H1 (cell line): Measurements from ENCODE around the gene SV2A. TPM values are rescaled to one million over a fixed set of nuclear protein-coding genes. Genes with fewer than 3 reads are reported as not detected.

Experiments used
- CTCF ChIA-PET: fragments of 300-600 bp; sonication (Branson Sonifier 250); formaldehyde crosslinking; loops from one replicate; lab custom pipeline; 2021; ENCODE audit not compliant: partially characterized antibody; lab: Charles Lee
- POLR2A ChIA-PET: fragments of 300-600 bp; sonication (Branson Sonifier 250); formaldehyde crosslinking; loops from one replicate; lab custom pipeline; 2021; ENCODE audit warnings: inconsistent platforms; ENCODE audit not compliant: partially characterized antibody; lab: Charles Lee
- DNase-seq, 2 experiments: peaks; one replicate each; pipeline versions ENCODE4 v3.0.0 to v3.0.0-alpha.2; 2010 to 2022; ENCODE audit warnings: low spot score in 2 of 2, low read depth in 1 of 2, mixed read lengths in 1 of 2
- FAIRE-seq: peaks from 2 replicates; lab custom pipeline; 2011; peaks lifted over from hg19 to GRCh38; lab: Jason Lieb, UNC
- H2AFZ ChIP-seq: 2 replicates; pipeline ENCODE4 v1.8.1; 2012; ENCODE audit warnings: low read length, inconsistent platforms
- H2AK5ac ChIP-seq: 2 replicates; pipeline ENCODE4 v1.6.1; 2013; ENCODE audit warnings: low read depth, low read length
- H2BK120ac ChIP-seq: replicated peaks from 2 replicates; pipeline ENCODE3; 2013; ENCODE audit warnings: low read depth, low read length, inconsistent platforms
- H2BK12ac ChIP-seq: 2 replicates; pipeline ENCODE4 v1.6.1; 2013; ENCODE audit warnings: low read depth, low read length
- H2BK15ac ChIP-seq: 2 replicates; pipeline ENCODE4 v1.6.1; 2013; ENCODE audit warnings: low read length
- H2BK20ac ChIP-seq: 2 replicates; pipeline ENCODE4 v1.6.1; 2013; ENCODE audit warnings: low read length
- H2BK5ac ChIP-seq: 2 replicates; pipeline ENCODE4 v1.6.1; 2013; ENCODE audit warnings: low read depth, low read length
- H3K14ac ChIP-seq: 2 replicates; pipeline ENCODE4 v1.6.1; 2013; ENCODE audit warnings: inconsistent platforms; ENCODE audit not compliant: insufficient read length
- H3K18ac ChIP-seq: 2 replicates; pipeline ENCODE4 v1.6.1; 2013; ENCODE audit warnings: low read length; ENCODE audit errors: extremely low read depth
- H3K23ac ChIP-seq: 2 replicates; pipeline ENCODE4 v1.6.1; 2013; ENCODE audit warnings: inconsistent platforms; ENCODE audit not compliant: insufficient read length
- H3K23me2 ChIP-seq: 2 replicates; pipeline ENCODE4 v1.6.1; 2013; ENCODE audit warnings: low read depth, low read length
- H3K27ac ChIP-seq: 2 replicates; pipeline ENCODE4 v1.6.1; 2011; ENCODE audit warnings: low read depth, low read length, inconsistent platforms
- H3K27me3 ChIP-seq, 4 experiments: replicated peaks in 1 of 4; 1 replicate in 1 of 4; 2 replicates in 3 of 4; pipeline versions ENCODE4 v1.6.1 to v1.8.1; 2011 to 2013; ENCODE audit warnings: low read length in 3 of 4, mild to moderate bottlenecking in 3 of 4, inconsistent platforms in 2 of 4, mixed read lengths in 2 of 4, moderate library complexity in 1 of 4; ENCODE audit not compliant: control insufficient read depth in 3 of 4, insufficient read depth in 3 of 4; ENCODE audit errors: extremely low read depth in 1 of 4
- H3K36me3 ChIP-seq, 4 experiments: 2 replicates each; pipeline versions ENCODE4 v1.6.1 to v1.8.1; 2011 to 2013; ENCODE audit warnings: mild to moderate bottlenecking in 4 of 4, low read length in 3 of 4, moderate library complexity in 2 of 4, control low read depth in 1 of 4, inconsistent platforms in 1 of 4; ENCODE audit not compliant: insufficient read depth in 4 of 4, control insufficient read depth in 2 of 4
- H3K4ac ChIP-seq: replicated peaks from 2 replicates; pipeline ENCODE3; 2013; ENCODE audit warnings: low read length, low read depth, mixed read lengths, inconsistent platforms; ENCODE audit not compliant: insufficient read length
- H3K4me1 ChIP-seq, 4 experiments: replicated peaks in 1 of 4; 1 replicate in 1 of 4; 2 replicates in 3 of 4; pipeline versions ENCODE4 v1.6.1 to v1.8.1; 2011 to 2013; ENCODE audit warnings: low read length in 3 of 4, inconsistent platforms in 2 of 4, mixed read lengths in 1 of 4; ENCODE audit not compliant: insufficient read depth in 4 of 4, control insufficient read depth in 3 of 4
- H3K4me2 ChIP-seq, 2 experiments: 2 replicates each; pipeline versions ENCODE4 v1.6.1 to v1.8.1; 2011 to 2013; ENCODE audit warnings: low read depth in 2 of 2, low read length in 2 of 2, control low read depth in 1 of 2, inconsistent platforms in 1 of 2, mild to moderate bottlenecking in 1 of 2; ENCODE audit not compliant: insufficient read depth in 1 of 2
- H3K4me3 ChIP-seq, 4 experiments: fragments of 200-600, 300-600 bp in 1 of 4; sonication (generic), shearing (Covaris generic), sonication (Bioruptor Twin) in 1 of 4; 2 replicates each; pipeline versions ENCODE4 v1.5.1 to v1.8.1; 2011 to 2016; ENCODE audit warnings: low read length in 4 of 4, low read depth in 3 of 4, control low read depth in 2 of 4, inconsistent platforms in 2 of 4, mild to moderate bottlenecking in 2 of 4, mixed read lengths in 1 of 4, moderate library complexity in 1 of 4; ENCODE audit not compliant: insufficient read depth in 2 of 4; ENCODE audit errors: extremely low read depth in 1 of 4
- H3K56ac ChIP-seq: replicated peaks from 2 replicates; pipeline ENCODE3; 2013; ENCODE audit warnings: low read depth, mild to moderate bottlenecking, mixed read lengths, low read length, inconsistent platforms; ENCODE audit not compliant: insufficient read length
- H3K79me1 ChIP-seq: 2 replicates; pipeline ENCODE4 v1.6.1; 2013; ENCODE audit warnings: low read depth, low read length, control low read depth
- H3K79me2 ChIP-seq, 2 experiments: 2 replicates each; pipeline versions ENCODE4 v1.6.1 to v1.8.1; 2012 to 2013; ENCODE audit warnings: low read length in 2 of 2, mild to moderate bottlenecking in 2 of 2, inconsistent platforms in 1 of 2; ENCODE audit not compliant: insufficient read depth in 2 of 2, control insufficient read depth in 1 of 2
- H3K9ac ChIP-seq, 4 experiments: replicated peaks in 1 of 4; 1 replicate in 1 of 4; 2 replicates in 3 of 4; pipeline versions ENCODE4 v1.6.1 to v1.8.1; 2011 to 2013; ENCODE audit warnings: low read depth in 3 of 4, low read length in 3 of 4, control low read depth in 2 of 4, mild to moderate bottlenecking in 2 of 4, moderate library complexity in 2 of 4, inconsistent platforms in 1 of 4; ENCODE audit errors: extremely low read depth in 1 of 4
- H3K9me3 ChIP-seq, 2 experiments: 2 replicates each; pipeline versions ENCODE4 v1.6.1 to v1.8.1; 2012 to 2013; ENCODE audit warnings: mild to moderate bottlenecking in 2 of 2, moderate library complexity in 2 of 2, control low read depth in 1 of 2, inconsistent platforms in 1 of 2, low read depth in 1 of 2, low read length in 1 of 2, mixed read lengths in 1 of 2; ENCODE audit not compliant: insufficient read depth in 2 of 2
- H4K20me1 ChIP-seq, 2 experiments: replicated peaks in 1 of 2; 2 replicates each; pipeline versions ENCODE3 to v1.8.1; 2011 to 2013; ENCODE audit warnings: inconsistent platforms in 2 of 2, low read length in 2 of 2, mild to moderate bottlenecking in 1 of 2; ENCODE audit not compliant: insufficient read depth in 2 of 2, control insufficient read depth in 1 of 2
- H4K5ac ChIP-seq: 2 replicates; pipeline ENCODE4 v1.6.1; 2013; ENCODE audit warnings: low read length, low read depth, mixed read lengths, inconsistent platforms; ENCODE audit not compliant: insufficient read length
- H4K8ac ChIP-seq: 2 replicates; pipeline ENCODE4 v1.8.0; 2013; ENCODE audit warnings: mild to moderate bottlenecking, moderate library complexity, low read length, inconsistent platforms; ENCODE audit not compliant: insufficient read depth; ENCODE audit errors: extremely low read depth
- H4K91ac ChIP-seq: replicated peaks from 2 replicates; pipeline ENCODE3; 2013; ENCODE audit warnings: low read length, mixed read lengths, inconsistent platforms; ENCODE audit not compliant: insufficient read length
- BACH1 ChIP-seq: IDR thresholded peaks from 2 replicates; pipeline ENCODE4 v1.6.1; 2012; ENCODE audit warnings: low read length, improper control_type of control experiment
- KDM4A ChIP-seq: IDR thresholded peaks from one replicate; pipeline ENCODE4 v1.7.1; 2012; ENCODE audit warnings: low read depth, mild to moderate bottlenecking, moderate library complexity, low read length, inconsistent platforms; ENCODE audit not compliant: severe bottlenecking
- MAX ChIP-seq: IDR thresholded peaks from 2 replicates; pipeline ENCODE4 v1.6.1; 2012; ENCODE audit warnings: inconsistent platforms
- POLR2A ChIP-seq, 2 experiments: IDR thresholded peaks; 1 replicate in 1 of 2; 2 replicates in 1 of 2; pipeline ENCODE4 v1.6.1; 2011; ENCODE audit warnings: low read depth in 2 of 2, low read length in 2 of 2, mild to moderate bottlenecking in 2 of 2; ENCODE audit errors: control extremely low read depth in 1 of 2
- RBBP5 ChIP-seq: IDR thresholded peaks from 2 replicates; pipeline ENCODE4 v1.7.1; 2012; ENCODE audit warnings: low read depth, mild to moderate bottlenecking, inconsistent platforms, low read length, moderate library complexity, borderline replicate concordance
- RNF2 ChIP-seq: fragments of 200-900, 300-1000 bp; sonication (generic); IDR thresholded peaks from 2 replicates; pipeline ENCODE4 v1.7.1; 2016; ENCODE audit warnings: borderline replicate concordance, low read depth, mild to moderate bottlenecking, antibody characterized with exemption, low read length; ENCODE audit not compliant: poor library complexity, severe bottlenecking; ENCODE audit errors: missing control alignments
- SIN3A ChIP-seq, 2 experiments: IDR thresholded peaks in 1 of 2; conservative IDR thresholded peaks in 1 of 2; 2 replicates each; pipeline ENCODE4 v1.6.1; 2011 to 2012; ENCODE audit warnings: low read length in 2 of 2, improper control_type of control experiment in 1 of 2, low read depth in 1 of 2, mild to moderate bottlenecking in 1 of 2
- TAF1 ChIP-seq: IDR thresholded peaks from 2 replicates; pipeline ENCODE4 v1.6.1; 2011; ENCODE audit warnings: mild to moderate bottlenecking, low read depth, low read length
- TBP ChIP-seq: IDR thresholded peaks from 2 replicates; pipeline ENCODE4 v1.6.1; 2011; ENCODE audit warnings: low read depth, low read length, improper control_type of control experiment
- TCF12 ChIP-seq: IDR thresholded peaks from 2 replicates; pipeline ENCODE4 v1.6.1; 2011; ENCODE audit warnings: low read depth, mild to moderate bottlenecking, low read length
- WGBS, 2 experiments: shearing (Covaris generic) in 1 of 2; methylation state at CpG; one replicate each; pipeline versions ENCODE4 v1.1.6 to v1.1.7; 2013 to 2015; ENCODE audit warnings: low lambda C conversion rate in 2 of 2, mixed read lengths in 2 of 2, inconsistent platforms in 1 of 2, low coverage in 1 of 2, missing lambda C conversion rate in 1 of 2; ENCODE audit not compliant: insufficient replicate concordance in 2 of 2, insufficient coverage in 1 of 2, insufficient read length in 1 of 2; ENCODE audit errors: extremely low coverage in 1 of 2, missing lambda C conversion rate in 1 of 2; 5-methylcytosine and 5-hydroxymethylcytosine counted together
- polyA plus RNA-seq, 7 experiments: library from polyadenylated mRNA; depleted of rRNA in 3 of 7; stranded (reverse) in 5 of 7; unstranded in 2 of 7; fragments of >200 nt in 5 of 7; fragments of 200-250 nt in 2 of 7; gene quantifications; 1 replicate in 5 of 7; 2 replicates in 1 of 7; 4 replicates in 1 of 7; pipeline versions ENCODE4 v1.2.1 to v1.2.3, GENCODE V29; 2011 to 2013; ENCODE audit warnings: missing spikeins in 2 of 7, mixed read lengths in 2 of 7
- total RNA-seq: library from RNA; stranded (reverse); fragmentation: NEBNext Ultra II Directional; extraction: Animal tissue kit (Norgen Biotek cat#: 25700); gene quantifications from 2 replicates; pipeline ENCODE4 v1.2.1, GENCODE V29; 2021

SV2A gene
- total and polyA plus RNA-seq, 2 of the 8 experiments (the other 6 are each of a cell fraction or from before 2014, with no cell fraction given): 41.8 to 51.8 TPM

GRCh38 chr1:149899460-149900284 lies 18.0 kb downstream of the SV2A start, which contains the start of gene BOLA1:
Gene BOLA1 (plus strand): TSS chr1:149899568. CDS start chr1:149900060, 492 bp downstream.
- peak within 1 kb of the TSS; percentile 20 for H4K5ac ChIP-seq
- no peak within 1 kb of the TSS for H2BK120ac ChIP-seq
- ChIA-PET POLR2A (interaction anchor here (0.8 to 6.4 kb wide), 13 partner anchors 9 to 263 kb away, joined by 3 to 91 read pairs (median 4); partner anchors contain the start of gene VPS45), CTCF (interaction anchor here (0.7 to 1.2 kb wide), 3 partner anchors 11 to 41 kb away, joined by 3 to 4 read pairs (median 3); no protein-coding TSS in a partner anchor)
- peak within 1 kb of the TSS; percentile 66 to 86 (median 76) for H3K9ac ChIP-seq
- peaks cover 0 to 1% (median 0%) of the 10 kb centered on the region in 4 experiments; a peak in 1 of 8 replicates for H3K36me3 ChIP-seq
- H3K9me3 ChIP-seq: no peaks in the 10 kb centered on the region
- H2BK5ac ChIP-seq: peak within 1 kb of the TSS; percentile 85
- H3K4me1 ChIP-seq: peaks cover 0 to 7% (median 4%) of the 10 kb centered on the region in 4 experiments; a peak in 5 of 7 replicates
- H3K27me3 ChIP-seq: no peaks in the 10 kb centered on the region
- no peaks in the 10 kb centered on the region for H3K79me1 ChIP-seq
- peak; percentile 87 to 92 for DNase-seq
- H3K23ac ChIP-seq: no peak within 1 kb of the TSS
- peak within 1 kb of the TSS; percentile 93 for H2AFZ ChIP-seq
- no peak within 1 kb of the TSS for H2BK15ac ChIP-seq
- no peak within 1 kb of the TSS for H3K4ac ChIP-seq
- peaks cover 7% of the 10 kb centered on the region; the same call in 1 of the 2 replicates for H3K23me2 ChIP-seq
- 0 out of 2 replicates have a peak within 1 kb of the TSS, but pooled peaks have one; percentile 34 for H2AK5ac ChIP-seq
- 21% methylated on average over 56 of the region's 65 CpGs; no CpG with 5 or more reads in 1 of the 2 experiments for WGBS, 2 experiments
- H3K18ac ChIP-seq: peak within 1 kb of the TSS; percentile 87
- H3K79me2 ChIP-seq: no peaks in the 10 kb centered on the region
- peak within 1 kb of the TSS; percentile 77; the same call in 1 of the 2 replicates for H4K8ac ChIP-seq
- peak within 1 kb of the TSS; percentile 87 for H4K91ac ChIP-seq
- H3K14ac ChIP-seq: no peak within 1 kb of the TSS
- no peaks in the 10 kb centered on the region for H4K20me1 ChIP-seq
- H3K27ac ChIP-seq: peak within 1 kb of the TSS; percentile 70
- no peak within 1 kb of the TSS for H3K56ac ChIP-seq
- FAIRE-seq: peak; percentile 42
- H2BK12ac ChIP-seq: peak within 1 kb of the TSS; percentile 91
- peak within 1 kb of the TSS; percentile 59 to 75 (median 64) for H3K4me3 ChIP-seq
- peak within 1 kb of the TSS; percentile 68 to 83 for H3K4me2 ChIP-seq
- H2BK20ac ChIP-seq: 0 out of 2 replicates have a peak within 1 kb of the TSS, but pooled peaks have one; percentile 32
- peak in 1 of 2 experiments; percentile 80; a peak in 2 of 3 replicates for TF ChIP-seq POLR2A (IDR thresholded peaks at IDR 0.05; ENCODE audit: control extremely low read depth in 1 of 2, low read depth in 2 of 2, low read length in 2 of 2)
- peak; percentile 92 for TF ChIP-seq MAX
- TF ChIP-seq TBP: peak; percentile 87
- TF ChIP-seq RBBP5: peak; percentile 41; the same call in 1 of the 2 replicates
- peak; percentile 38 for TF ChIP-seq RNF2
- TF ChIP-seq BACH1: no peak; the same call in 1 of the 2 replicates
- peak; percentile 50 for TF ChIP-seq KDM4A
- peak; percentile 15 to 96; a peak in 1 of 4 replicates for TF ChIP-seq SIN3A (conservative IDR thresholded peaks at IDR 0.05 in 1 of 2, IDR thresholded peaks at IDR 0.05 in 1 of 2; ENCODE audit: low read depth in 1 of 2, low read length in 2 of 2)
- TF ChIP-seq TAF1: peak; percentile 87
- no peak for TF ChIP-seq TCF12
